PC-9 (cell line): Measurements from ENCODE around the gene FNDC7. TPM values are rescaled to one million over a fixed set of nuclear protein-coding genes. Genes with fewer than 3 reads are reported as not detected.

Experiments used
- BruUV-seq: library from RNA; stranded (reverse); fragments of 400-500 nt; replicated peaks from 2 replicates; lab custom pipeline; 2021; lab: Mats Ljungman, UMichigan
- CTCF ChIA-PET: fragments of 300-600 bp; sonication (Branson Sonifier 250); formaldehyde crosslinking; loops from one replicate; lab custom pipeline; 2022; ENCODE audit warnings: antibody characterized with exemption; lab: Charles Lee
- POLR2A ChIA-PET: fragments of 300-600 bp; sonication (Branson Sonifier 250); formaldehyde crosslinking; loops from one replicate; lab custom pipeline; 2022; ENCODE audit warnings: antibody characterized with exemption; ENCODE audit not compliant: unreplicated experiment; lab: Charles Lee
- DNase-seq, 2 experiments: peaks; one replicate each; pipeline versions ENCODE4 v3.0.0 to v3.0.0-alpha.2; 2015 to 2022; ENCODE audit warnings: mixed read lengths in 1 of 2
- H2AFZ ChIP-seq: fragments of 200-600 bp; sonication (generic); 2 replicates; pipeline ENCODE4 v1.8.1; 2017; ENCODE audit warnings: antibody characterized with exemption
- H3F3A ChIP-seq: fragments of 200-600 bp; sonication (generic); 2 replicates; pipeline ENCODE4 v1.8.1; 2017; ENCODE audit warnings: antibody characterized with exemption, mild to moderate bottlenecking, low read depth; ENCODE audit not compliant: insufficient read depth
- H3K27ac ChIP-seq: fragments of 200-600 bp; sonication (generic); 2 replicates; pipeline ENCODE4 v1.6.1; 2016; ENCODE audit warnings: mixed run types
- H3K27me3 ChIP-seq: fragments of 200-600 bp; sonication (generic); 2 replicates; pipeline ENCODE4 v1.6.1; 2016; ENCODE audit warnings: low read depth, mixed run types; ENCODE audit not compliant: insufficient read depth
- H3K36me3 ChIP-seq: fragments of 200-600 bp; sonication (generic); 2 replicates; pipeline ENCODE4 v1.6.1; 2016; ENCODE audit warnings: low read depth, mixed run types
- H3K4me1 ChIP-seq: fragments of 200-600 bp; sonication (generic); replicated peaks from 2 replicates; pipeline ENCODE4 v1.6.1; 2016; ENCODE audit warnings: mixed run types; ENCODE audit not compliant: insufficient read depth
- H3K4me2 ChIP-seq: fragments of 200-600 bp; sonication (generic); 2 replicates; pipeline ENCODE4 v1.6.1; 2017; ENCODE audit warnings: mixed run types
- H3K4me3 ChIP-seq: fragments of 200-600 bp; sonication (generic); 2 replicates; pipeline ENCODE4 v1.6.1; 2016; ENCODE audit warnings: mixed run types
- H3K79me2 ChIP-seq: fragments of 200-600 bp; sonication (generic); 2 replicates; pipeline ENCODE4 v1.6.1; 2017; ENCODE audit warnings: low read depth, mixed run types
- H3K9me2 ChIP-seq: fragments of 200-600 bp; sonication (generic); 2 replicates; pipeline ENCODE4 v1.8.1; 2017; ENCODE audit warnings: mild to moderate bottlenecking; ENCODE audit not compliant: insufficient read depth
- H3K9me3 ChIP-seq: fragments of 200-600 bp; sonication (generic); 2 replicates; pipeline ENCODE4 v1.8.1; 2016; ENCODE audit warnings: low read depth; ENCODE audit not compliant: insufficient read depth
- H4K20me1 ChIP-seq: fragments of 200-600 bp; sonication (generic); 2 replicates; pipeline ENCODE4 v1.8.1; 2017; ENCODE audit not compliant: insufficient read depth
- CTCF ChIP-seq: fragments of 200-600 bp; sonication (generic); conservative IDR thresholded peaks from 2 replicates; pipeline ENCODE4 v1.6.1; 2017; ENCODE audit warnings: mixed run types, antibody characterized with exemption, mild to moderate bottlenecking, moderate library complexity
- EZH2 ChIP-seq: fragments of 200-600 bp; sonication (generic); IDR thresholded peaks from 2 replicates; pipeline ENCODE4 v1.8.0; 2017; ENCODE audit warnings: antibody characterized with exemption, low read depth
- intact Hi-C: fragments of 100-400 bp; cut with micrococcal nuclease; formaldehyde crosslinking; loops from one replicate; pipeline ENCODE4 v1.10.0; 2022; ENCODE audit not compliant: unreplicated experiment
- total RNA-seq: library from RNA; stranded (reverse); gene quantifications from 2 replicates; pipeline ENCODE4 v1.2.3, GENCODE V29; 2021

FNDC7 gene
- total RNA-seq, 1 experiment from 2014 or later: 0.20 TPM

GRCh38 chr1:108745980-108746381 is 33.3 kb downstream of the FNDC7 start:
- POLR2A ChIA-PET: no interaction called here
- H3K27ac ChIP-seq: no peak overlapping the region

GRCh38 chr1:108746382-108747170 is 33.9 kb downstream of the FNDC7 start, which contains the start of gene STXBP3:
TSS of gene STXBP3 (plus strand) at chr1:108746674. CDS start at chr1:108746738, 64 bp downstream.
- peaks cover 8% of the 10 kb centered on the region for H3F3A ChIP-seq
- ChIA-PET POLR2A (interaction anchor here (0.6 kb wide), 3 partner anchors 16 to 81 kb away, joined by 3 to 9 read pairs (median 6); no protein-coding TSS in a partner anchor), CTCF (no interaction called here)
- H2AFZ ChIP-seq: peak within 1 kb of the TSS; percentile 96
- no peaks in the 10 kb centered on the region for H3K27me3 ChIP-seq
- H3K9me2 ChIP-seq: no peaks in the 10 kb centered on the region
- no peaks in the 10 kb centered on the region for H3K36me3 ChIP-seq
- TF ChIP-seq CTCF (peak; percentile 98), EZH2 (no peak)
- peak within 1 kb of the TSS; percentile 83 for H3K27ac ChIP-seq
- TSS peak; percentile 95 for BruUV-seq
- peak; percentile 92 to 98 for DNase-seq
- H3K9me3 ChIP-seq: no peaks in the 10 kb centered on the region
- H3K4me1 ChIP-seq: peaks cover 13% of the 10 kb centered on the region
- no peaks in the 10 kb centered on the region for H4K20me1 ChIP-seq
- peak within 1 kb of the TSS; percentile 81 for H3K4me2 ChIP-seq
- intact Hi-C loops: loop anchor here (1.0 to 2.0 kb wide), 5 partner anchors 26 to 296 kb away; partner anchors contain the start of genes HENMT1, PRPF38B and WDR47
- peaks cover 32% of the 10 kb centered on the region for H3K79me2 ChIP-seq
- peak within 1 kb of the TSS; percentile 77 for H3K4me3 ChIP-seq

More at GRCh38 chr1:108745980-108746381, 33.3 kb downstream of the FNDC7 start:
- Histone ChIP-seq H4K20me1 (no peaks in the 10 kb centered on the region), H3K27me3 (no peaks in the 10 kb centered on the region), H2AFZ (peak overlapping the region; percentile 63), H3K9me2 (no peaks in the 10 kb centered on the region), H3F3A (peaks cover 10% of the 10 kb centered on the region), H3K4me1 (peaks cover 13% of the 10 kb centered on the region), H3K4me2 (0 out of 2 replicates have a peak overlapping the region, but pooled peaks have one; percentile 24), H3K36me3 (no peaks in the 10 kb centered on the region), H3K4me3 (no peak overlapping the region; the same call in 1 of the 2 replicates), H3K9me3 (no peaks in the 10 kb centered on the region), H3K79me2 (peaks cover 30% of the 10 kb centered on the region)
- intact Hi-C loops: loop anchor here (1.0 to 2.0 kb wide), 5 partner anchors 25 to 297 kb away; partner anchors contain the start of genes HENMT1, PRPF38B and WDR47
- CTCF ChIA-PET: no interaction called here
- DNase-seq: no peak
- BruUV-seq: no TSS peak
- TF ChIP-seq CTCF: no peak
- no peak for TF ChIP-seq EZH2

- Histone ChIP-seq H3K9me2 (no peaks in the 10 kb centered on the region), H3K4me3 (peak overlapping the region; percentile 77), H3K4me2 (peak overlapping the region; percentile 81), H3K9me3 (no peaks in the 10 kb centered on the region), H3K27me3 (no peaks in the 10 kb centered on the region), H3K27ac (peak overlapping the region; percentile 83), H4K20me1 (no peaks in the 10 kb centered on the region), H3F3A (peaks cover 8% of the 10 kb centered on the region), H2AFZ (peak overlapping the region; percentile 96), H3K79me2 (peaks cover 32% of the 10 kb centered on the region), H3K36me3 (peaks cover 6% of the 10 kb centered on the region; the same call in 1 of the 2 replicates), H3K4me1 (peaks cover 13% of the 10 kb centered on the region)
- ChIA-PET POLR2A (interaction anchor here (0.6 kb wide), 3 partner anchors 16 to 81 kb away, joined by 3 to 9 read pairs (median 6); no protein-coding TSS in a partner anchor), CTCF (no interaction called here)
- no TSS peak for BruUV-seq
- peak; percentile 69 to 80 for DNase-seq
- TF ChIP-seq CTCF (no peak), EZH2 (no peak)
- intact Hi-C loops: loop anchor here (2.0 kb wide), 4 partner anchors 27 to 295 kb away; partner anchors contain the start of genes HENMT1 and WDR47
Measured at GRCh38 chr1:108747171-108747850, 34.6 kb downstream of the FNDC7 start.
